ENCODE results near the gene DMWD. TPM values are rescaled to one million over a fixed set of nuclear protein-coding genes. Genes with fewer than 3 reads are reported as not detected.

The DMWD gene
- total and polyA plus RNA-seq, 2 of the 13 experiments (the other 11 are each of a cell fraction or from before 2014, with no cell fraction given) = 10.3 to 14.9 TPM

DNA sequence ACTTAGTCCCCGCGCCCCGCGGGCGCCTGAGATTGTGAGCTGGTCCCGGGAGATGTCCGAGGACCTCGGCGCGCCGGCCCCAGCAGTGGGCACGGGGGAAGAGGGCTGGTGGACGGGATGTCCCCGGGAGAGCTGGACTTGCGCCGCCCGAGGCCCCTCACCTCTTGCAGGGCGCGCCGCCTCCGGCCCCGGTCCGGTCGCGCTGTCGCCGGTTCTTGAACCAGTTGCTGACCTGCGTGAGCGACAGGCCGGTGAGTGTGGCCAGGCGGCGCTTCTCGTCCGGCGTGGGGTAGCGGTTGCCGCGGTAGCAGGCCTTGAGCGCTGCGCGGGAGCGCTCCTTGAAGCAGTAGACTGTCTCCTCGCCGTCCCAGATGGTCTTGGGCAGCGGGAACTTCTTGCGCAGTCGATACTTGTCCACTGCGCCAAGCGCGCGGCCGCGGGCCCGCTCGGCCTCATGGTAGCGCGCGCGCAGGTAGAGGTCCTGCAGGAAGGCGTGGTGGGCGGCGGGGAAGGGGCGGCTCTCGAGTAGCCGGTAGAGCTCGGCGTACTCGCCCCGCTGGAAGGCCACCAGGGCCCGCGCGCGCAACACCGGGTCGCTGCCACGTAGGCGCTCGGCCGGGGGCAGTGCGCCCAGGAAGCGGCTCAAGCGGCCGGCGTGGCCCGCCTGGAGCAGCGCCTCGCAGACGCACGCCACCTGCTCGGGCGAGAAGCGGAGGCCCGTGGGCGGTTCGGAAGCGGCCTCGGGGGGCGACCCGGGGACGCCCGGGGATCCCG lies 24.6 kb downstream of the DMWD start (continued):
- TF ChIP-seq, protein P1, sequence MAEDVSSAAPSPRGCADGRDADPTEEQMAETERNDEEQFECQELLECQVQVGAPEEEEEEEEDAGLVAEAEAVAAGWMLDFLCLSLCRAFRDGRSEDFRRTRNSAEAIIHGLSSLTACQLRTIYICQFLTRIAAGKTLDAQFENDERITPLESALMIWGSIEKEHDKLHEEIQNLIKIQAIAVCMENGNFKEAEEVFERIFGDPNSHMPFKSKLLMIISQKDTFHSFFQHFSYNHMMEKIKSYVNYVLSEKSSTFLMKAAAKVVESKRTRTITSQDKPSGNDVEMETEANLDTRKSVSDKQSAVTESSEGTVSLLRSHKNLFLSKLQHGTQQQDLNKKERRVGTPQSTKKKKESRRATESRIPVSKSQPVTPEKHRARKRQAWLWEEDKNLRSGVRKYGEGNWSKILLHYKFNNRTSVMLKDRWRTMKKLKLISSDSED (CRISPR knock-in tag; IDR thresholded peaks at IDR 0.05) = peak; percentile 49; the same call in 1 of the 2 replicates
- TF ChIP-seq ZNF891 (CRISPR knock-in tag; IDR thresholded peaks at IDR 0.05) (peak; percentile 91; the same call in 1 of the 2 replicates), ZNF124 (CRISPR knock-in tag; IDR thresholded peaks at IDR 0.05) (no peak), MYNN (CRISPR knock-in tag; IDR thresholded peaks at IDR 0.05; ENCODE audit: low read depth) (no peak), ZIK1 (CRISPR knock-in tag; IDR thresholded peaks at IDR 0.05; ENCODE audit: borderline replicate concordance, low read depth) (0 out of 2 replicates have a peak, but pooled peaks have one; percentile 8), ZNF609 (CRISPR knock-in tag; IDR thresholded peaks at IDR 0.05; ENCODE audit: borderline replicate concordance) (peak; percentile 38; the same call in 1 of the 2 replicates), KDM4B (CRISPR knock-in tag; IDR thresholded peaks at IDR 0.05) (no peak), BCLAF1 (IDR thresholded peaks at IDR 0.05) (no peak), HNF4G (IDR thresholded peaks at IDR 0.05; ENCODE audit: borderline replicate concordance, low read depth, low read length) (no peak), HNF4G (CRISPR knock-in tag; IDR thresholded peaks at IDR 0.05; ENCODE audit: borderline replicate concordance, low read depth) (no peak)
- TF ChIP-seq, protein P2, sequence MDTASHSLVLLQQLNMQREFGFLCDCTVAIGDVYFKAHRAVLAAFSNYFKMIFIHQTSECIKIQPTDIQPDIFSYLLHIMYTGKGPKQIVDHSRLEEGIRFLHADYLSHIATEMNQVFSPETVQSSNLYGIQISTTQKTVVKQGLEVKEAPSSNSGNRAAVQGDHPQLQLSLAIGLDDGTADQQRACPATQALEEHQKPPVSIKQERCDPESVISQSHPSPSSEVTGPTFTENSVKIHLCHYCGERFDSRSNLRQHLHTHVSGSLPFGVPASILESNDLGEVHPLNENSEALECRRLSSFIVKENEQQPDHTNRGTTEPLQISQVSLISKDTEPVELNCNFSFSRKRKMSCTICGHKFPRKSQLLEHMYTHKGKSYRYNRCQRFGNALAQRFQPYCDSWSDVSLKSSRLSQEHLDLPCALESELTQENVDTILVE (CRISPR knock-in tag; IDR thresholded peaks at IDR 0.05) = no peak
